ENCODE data around the gene DIDO1.

DIDO1 gene

GRCh38 chr20:62905536-62906117, 20.7 kb downstream of the DIDO1 start:
- H3K9me3 Mint-ChIP-seq, result no peaks in the 10 kb centered on the region
- H3K36me3 Mint-ChIP-seq, result peaks cover 75% of the 10 kb centered on the region
- no peak overlapping the region for H3K27ac Mint-ChIP-seq
- no peak for ATAC-seq
- no peak overlapping the region for H3K4me3 Mint-ChIP-seq
- no peaks in the 10 kb centered on the region for H3K27me3 Mint-ChIP-seq
- peaks cover 21% of the 10 kb centered on the region for H3K4me1 Mint-ChIP-seq

- Mint-ChIP-seq H3K27me3 (no peaks in the 10 kb centered on the region), H3K36me3 (peaks cover 54% of the 10 kb centered on the region), H3K4me1 (peaks cover 33% of the 10 kb centered on the region), H3K4me3 (no peak overlapping the region), H3K27ac (no peak overlapping the region), H3K9me3 (no peaks in the 10 kb centered on the region)
- ATAC-seq, result no peak
These were observed 23.2 kb downstream of the DIDO1 start for GRCh38 chr20:62902926-62903615.

GRCh38 chr20:62901891-62902290, 24.4 kb downstream of the DIDO1 start:
- Mint-ChIP-seq H3K4me1 (peaks cover 30% of the 10 kb centered on the region), H3K27ac (no peak overlapping the region)
- ATAC-seq, result no peak

GRCh38 chr20:62900692-62901584, 25.4 kb downstream of the DIDO1 start:
- no peaks in the 10 kb centered on the region for H3K27me3 Mint-ChIP-seq
- peak overlapping the region; percentile 81 for H3K27ac Mint-ChIP-seq
- ATAC-seq, result peak; percentile 50
- peaks cover 30% of the 10 kb centered on the region for H3K4me1 Mint-ChIP-seq
- H3K9me3 Mint-ChIP-seq, result no peaks in the 10 kb centered on the region
- H3K36me3 Mint-ChIP-seq, result peaks cover 46% of the 10 kb centered on the region
- H3K4me3 Mint-ChIP-seq, result no peak overlapping the region

More at GRCh38 chr20:62901891-62902290, 24.4 kb downstream of the DIDO1 start:
- H3K27me3 Mint-ChIP-seq, result no peaks in the 10 kb centered on the region
- H3K4me3 Mint-ChIP-seq, result no peak overlapping the region
- H3K9me3 Mint-ChIP-seq, result no peaks in the 10 kb centered on the region
- peaks cover 51% of the 10 kb centered on the region for H3K36me3 Mint-ChIP-seq

- peak; percentile 94 for ATAC-seq
- H3K4me1 Mint-ChIP-seq, result peaks cover 30% of the 10 kb centered on the region
- H3K9me3 Mint-ChIP-seq, result no peaks in the 10 kb centered on the region
- H3K4me3 Mint-ChIP-seq, result peak overlapping the region; percentile 61
- H3K27ac Mint-ChIP-seq, result peak overlapping the region; percentile 81
- no peaks in the 10 kb centered on the region for H3K27me3 Mint-ChIP-seq
- H3K36me3 Mint-ChIP-seq, result peaks cover 47% of the 10 kb centered on the region
These were observed 26.1 kb downstream of the DIDO1 start for GRCh38 chr20:62900052-62900691.

GRCh38 chr20:62899633-62900051, 26.7 kb downstream of the DIDO1 start:
- Mint-ChIP-seq H3K4me1 (peaks cover 30% of the 10 kb centered on the region), H3K36me3 (peaks cover 48% of the 10 kb centered on the region), H3K4me3 (no peak overlapping the region), H3K27me3 (no peaks in the 10 kb centered on the region), H3K9me3 (no peaks in the 10 kb centered on the region), H3K27ac (peak overlapping the region; percentile 81)
- ATAC-seq, result no peak

- no peaks in the 10 kb centered on the region for H3K27me3 Mint-ChIP-seq
- peaks cover 48% of the 10 kb centered on the region for H3K36me3 Mint-ChIP-seq
- peaks cover 30% of the 10 kb centered on the region for H3K4me1 Mint-ChIP-seq
- ATAC-seq, result peak; percentile 35
- no peak overlapping the region for H3K27ac Mint-ChIP-seq
- peak overlapping the region; percentile 55 for H3K4me3 Mint-ChIP-seq
- no peaks in the 10 kb centered on the region for H3K9me3 Mint-ChIP-seq
These were observed 27.2 kb downstream of the DIDO1 start for GRCh38 chr20:62898970-62899632.

GRCh38 chr20:62898093-62898964, 28.0 kb downstream of the DIDO1 start:
- no peaks in the 10 kb centered on the region for H3K27me3 Mint-ChIP-seq
- H3K4me1 Mint-ChIP-seq, result peaks cover 30% of the 10 kb centered on the region
- H3K36me3 Mint-ChIP-seq, result peaks cover 48% of the 10 kb centered on the region
- no peak overlapping the region for H3K4me3 Mint-ChIP-seq
- ATAC-seq, result no peak
- H3K27ac Mint-ChIP-seq, result no peak overlapping the region
- H3K9me3 Mint-ChIP-seq, result no peaks in the 10 kb centered on the region

GRCh38 chr20:62897666-62898065, 28.6 kb downstream of the DIDO1 start:
- Mint-ChIP-seq H3K4me1 (peaks cover 30% of the 10 kb centered on the region), H3K27me3 (no peaks in the 10 kb centered on the region), H3K4me3 (no peak overlapping the region), H3K9me3 (no peaks in the 10 kb centered on the region), H3K36me3 (peaks cover 52% of the 10 kb centered on the region), H3K27ac (no peak overlapping the region)
- no peak for ATAC-seq

- Mint-ChIP-seq H3K27ac (no peak overlapping the region), H3K4me3 (no peak overlapping the region), H3K27me3 (no peaks in the 10 kb centered on the region), H3K9me3 (no peaks in the 10 kb centered on the region), H3K36me3 (peaks cover 51% of the 10 kb centered on the region), H3K4me1 (peaks cover 30% of the 10 kb centered on the region)
- ATAC-seq, result no peak
These were observed 29.8 kb downstream of the DIDO1 start for GRCh38 chr20:62896526-62896925.

- Mint-ChIP-seq H3K4me1 (peaks cover 25% of the 10 kb centered on the region), H3K27ac (no peak overlapping the region), H3K36me3 (peaks cover 56% of the 10 kb centered on the region)
These were observed 30.8 kb downstream of the DIDO1 start for GRCh38 chr20:62895539-62895938.

GRCh38 chr20:62894261-62894660, 32.0 kb downstream of the DIDO1 start:
- H3K4me1 Mint-ChIP-seq, result peaks cover 13% of the 10 kb centered on the region
- no peaks in the 10 kb centered on the region for H3K27me3 Mint-ChIP-seq
- ATAC-seq, result no peak
- H3K36me3 Mint-ChIP-seq, result peaks cover 65% of the 10 kb centered on the region
- no peaks in the 10 kb centered on the region for H3K9me3 Mint-ChIP-seq
- no peak overlapping the region for H3K4me3 Mint-ChIP-seq
- no peak overlapping the region for H3K27ac Mint-ChIP-seq

More at GRCh38 chr20:62895539-62895938, 30.8 kb downstream of the DIDO1 start:
- Mint-ChIP-seq H3K27me3 (no peaks in the 10 kb centered on the region), H3K4me3 (no peak overlapping the region), H3K9me3 (no peaks in the 10 kb centered on the region)
- no peak for ATAC-seq

GRCh38 chr20:62893700-62894099, 32.6 kb downstream of the DIDO1 start:
- Mint-ChIP-seq H3K9me3 (no peaks in the 10 kb centered on the region), H3K4me1 (peaks cover 7% of the 10 kb centered on the region), H3K36me3 (peaks cover 68% of the 10 kb centered on the region), H3K4me3 (no peak overlapping the region), H3K27me3 (no peaks in the 10 kb centered on the region), H3K27ac (no peak overlapping the region)
- ATAC-seq, result no peak

All from stimulated activated memory B cell treated with anti-CD40 and anti-IgM and Interleukin-4, amounts not matched to agents 10 μg/mL and 1 μg/mL and 100 μg/mL, for 72 hours (primary cell).